ENCODE measurements around the gene NPLOC4. TPM values are rescaled to one million over a fixed set of nuclear protein-coding genes. Genes with fewer than 3 reads are reported as not detected.

Gene NPLOC4
- total and polyA plus RNA-seq, 8 donors, result 24.0 to 284 (median 54.8) TPM

DNA sequence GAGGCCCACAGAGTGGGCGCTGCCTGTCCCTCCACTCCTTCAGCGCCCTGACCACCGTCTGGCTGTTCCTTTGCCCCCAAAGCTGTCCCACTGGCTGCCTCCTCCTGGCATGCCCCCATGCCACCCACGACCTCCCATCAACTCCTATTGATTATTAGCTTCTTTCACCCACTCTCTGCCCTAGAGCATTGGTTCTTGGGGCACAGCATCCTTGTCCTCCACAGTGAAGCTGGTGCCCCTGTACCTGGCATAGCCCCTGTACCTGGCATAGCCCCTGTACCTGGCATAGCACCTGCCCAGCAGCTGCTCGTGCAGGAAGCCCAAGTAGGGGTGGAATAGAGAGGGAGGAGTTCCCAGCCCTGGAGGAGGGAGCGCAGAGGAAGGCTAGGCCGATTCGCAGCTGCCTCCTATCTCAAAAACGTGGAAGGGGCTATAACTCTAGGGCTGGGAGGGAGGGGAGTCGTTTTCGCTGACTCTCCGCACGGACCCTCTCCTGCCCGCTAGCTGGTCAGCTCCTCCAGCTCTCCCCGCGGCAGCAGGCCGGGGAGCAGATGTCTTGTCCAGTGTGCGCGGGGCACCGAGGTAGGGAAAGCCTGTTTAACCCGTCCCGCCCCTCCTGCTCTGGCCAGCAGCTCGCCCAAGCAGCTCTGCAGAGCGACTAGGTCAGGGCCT lies 118.7 kb downstream of the NPLOC4 start:
- intact Hi-C loops (cut with DNase I; ENCODE audit: low total_unique reads), result no loop called here
- Histone ChIP-seq H3K36me3 (no peaks in the 10 kb centered on the region), H3K4me1 (peaks cover 41 to 65% (median 61%) of the 10 kb centered on the region in 4 donors), H3K27me3 (peaks cover 0 to 9% (median 5%) of the 10 kb centered on the region in 3 donors), H3K27ac (peak overlapping the region; percentile 85 to 100 (median 100)), H3K4me3 (peak overlapping the region; percentile 42 to 90 (median 62)), H3K9me3 (no peaks in the 10 kb centered on the region)
- DNase-seq, result peak in 1 of 2 donors; percentile 59
- 27 to 50% (median 30%) methylated on average over 12 to 24 of the region's 24 CpGs for WGBS, 5 donors
- TF ChIP-seq, protein P1, sequence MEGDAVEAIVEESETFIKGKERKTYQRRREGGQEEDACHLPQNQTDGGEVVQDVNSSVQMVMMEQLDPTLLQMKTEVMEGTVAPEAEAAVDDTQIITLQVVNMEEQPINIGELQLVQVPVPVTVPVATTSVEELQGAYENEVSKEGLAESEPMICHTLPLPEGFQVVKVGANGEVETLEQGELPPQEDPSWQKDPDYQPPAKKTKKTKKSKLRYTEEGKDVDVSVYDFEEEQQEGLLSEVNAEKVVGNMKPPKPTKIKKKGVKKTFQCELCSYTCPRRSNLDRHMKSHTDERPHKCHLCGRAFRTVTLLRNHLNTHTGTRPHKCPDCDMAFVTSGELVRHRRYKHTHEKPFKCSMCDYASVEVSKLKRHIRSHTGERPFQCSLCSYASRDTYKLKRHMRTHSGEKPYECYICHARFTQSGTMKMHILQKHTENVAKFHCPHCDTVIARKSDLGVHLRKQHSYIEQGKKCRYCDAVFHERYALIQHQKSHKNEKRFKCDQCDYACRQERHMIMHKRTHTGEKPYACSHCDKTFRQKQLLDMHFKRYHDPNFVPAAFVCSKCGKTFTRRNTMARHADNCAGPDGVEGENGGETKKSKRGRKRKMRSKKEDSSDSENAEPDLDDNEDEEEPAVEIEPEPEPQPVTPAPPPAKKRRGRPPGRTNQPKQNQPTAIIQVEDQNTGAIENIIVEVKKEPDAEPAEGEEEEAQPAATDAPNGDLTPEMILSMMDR (IDR thresholded peaks at IDR 0.05), result no peak
- no peak for TF ChIP-seq POLR2A (IDR thresholded peaks at IDR 0.05)
- no peak for TF ChIP-seq EP300 (IDR thresholded peaks at IDR 0.05)
- no peak for TF ChIP-seq POLR2AphosphoS5 (IDR thresholded peaks at IDR 0.05)

DNA sequence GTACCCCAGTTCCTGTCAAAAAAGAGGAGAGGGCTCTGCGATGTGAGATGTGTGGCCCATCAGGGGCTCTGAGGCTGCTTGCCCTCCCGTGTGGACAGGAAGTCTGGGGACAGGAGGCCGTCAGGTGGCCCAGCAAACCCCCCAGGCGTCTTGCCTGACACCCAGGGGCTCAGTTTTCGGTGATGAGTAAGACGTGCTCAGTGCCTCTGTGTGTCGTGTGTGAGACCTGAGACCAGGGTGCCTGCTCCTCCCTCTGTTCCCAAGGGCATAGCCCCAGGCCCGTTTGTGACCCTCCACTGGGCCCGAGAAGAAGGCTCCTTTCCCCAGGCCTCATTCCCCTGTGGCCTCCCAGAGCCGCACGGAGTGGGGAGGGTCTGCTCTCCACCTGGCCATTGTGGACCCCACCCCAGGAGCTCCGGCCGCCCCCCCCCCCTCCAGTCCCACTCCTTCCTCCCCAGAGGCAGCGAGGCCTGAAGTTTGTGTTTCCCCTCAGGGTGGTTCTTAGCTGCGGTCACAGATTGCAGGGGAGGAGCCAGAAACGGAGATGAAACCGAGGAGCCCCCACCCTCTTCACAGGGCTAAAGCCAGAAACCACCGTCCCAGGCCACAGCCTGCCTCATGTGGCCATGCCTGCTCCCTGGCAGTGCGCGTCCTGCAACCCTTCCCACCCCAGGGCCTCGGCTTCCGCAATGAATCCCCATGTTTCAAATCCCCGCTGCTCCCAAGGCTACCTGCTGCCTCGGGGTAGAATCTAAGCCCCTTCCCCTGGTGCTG lies 119.4 kb downstream of the NPLOC4 start:
- Histone ChIP-seq H3K4me3 (peak overlapping the region; percentile 1 to 90 (median 46)), H3K4me1 (peaks cover 41 to 63% (median 58%) of the 10 kb centered on the region in 4 donors), H3K9me3 (no peaks in the 10 kb centered on the region), H3K36me3 (no peaks in the 10 kb centered on the region), H3K27ac (peak overlapping the region in 4 of 5 donors; percentile 100), H3K27me3 (peaks cover 0 to 2% (median 0%) of the 10 kb centered on the region in 3 donors)
- WGBS, 5 donors, result 59 to 74% (median 65%) methylated on average over 15 to 24 of the region's 24 CpGs
- TF ChIP-seq, protein P1 (IDR thresholded peaks at IDR 0.05), result no peak
- TF ChIP-seq EP300 (IDR thresholded peaks at IDR 0.05), result no peak
- no peak for TF ChIP-seq POLR2AphosphoS5 (IDR thresholded peaks at IDR 0.05)
- no peak for TF ChIP-seq POLR2A (IDR thresholded peaks at IDR 0.05)
- DNase-seq, result peak in 1 of 2 donors; percentile 46
- intact Hi-C loops (cut with DNase I; ENCODE audit: low total_unique reads), result no loop called here

DNA sequence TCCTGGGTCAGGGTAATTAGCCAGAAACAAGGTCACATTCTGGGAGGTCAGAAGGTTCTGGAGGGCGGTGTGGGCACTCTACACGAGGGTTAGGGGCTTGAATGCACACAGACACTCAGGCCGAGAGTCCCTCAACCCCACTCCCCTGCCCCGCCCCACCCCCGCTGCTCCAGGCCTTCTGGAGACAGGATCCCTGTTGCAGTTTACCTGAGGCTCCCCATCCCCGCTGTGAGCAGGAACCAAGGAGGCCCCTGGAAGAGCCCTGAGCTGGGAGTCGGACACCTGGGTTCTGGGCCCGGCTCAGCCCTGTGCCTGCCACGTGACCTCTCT lies 119.9 kb downstream of the NPLOC4 start:
- peak overlapping the region in 4 of 5 donors; percentile 100 for H3K27ac ChIP-seq
- H3K4me1 ChIP-seq, result peaks cover 41 to 68% (median 58%) of the 10 kb centered on the region in 4 donors
- intact Hi-C loops (cut with DNase I; ENCODE audit: low total_unique reads), result no loop called here
- no peak for TF ChIP-seq POLR2AphosphoS5 (IDR thresholded peaks at IDR 0.05)
- H3K27me3 ChIP-seq, result no peaks in the 10 kb centered on the region
- H3K36me3 ChIP-seq, result peaks cover 0 to 4% (median under 1%) of the 10 kb centered on the region in 4 donors
- DNase-seq, result peak in 1 of 2 donors; percentile 13
- H3K4me3 ChIP-seq, result peak overlapping the region; percentile 79 to 97 (median 89)
- no peaks in the 10 kb centered on the region for H3K9me3 ChIP-seq
- WGBS, 5 donors, result 72 to 92% (median 88%) methylated on average over 3 to 9 of the region's 9 CpGs

DNA sequence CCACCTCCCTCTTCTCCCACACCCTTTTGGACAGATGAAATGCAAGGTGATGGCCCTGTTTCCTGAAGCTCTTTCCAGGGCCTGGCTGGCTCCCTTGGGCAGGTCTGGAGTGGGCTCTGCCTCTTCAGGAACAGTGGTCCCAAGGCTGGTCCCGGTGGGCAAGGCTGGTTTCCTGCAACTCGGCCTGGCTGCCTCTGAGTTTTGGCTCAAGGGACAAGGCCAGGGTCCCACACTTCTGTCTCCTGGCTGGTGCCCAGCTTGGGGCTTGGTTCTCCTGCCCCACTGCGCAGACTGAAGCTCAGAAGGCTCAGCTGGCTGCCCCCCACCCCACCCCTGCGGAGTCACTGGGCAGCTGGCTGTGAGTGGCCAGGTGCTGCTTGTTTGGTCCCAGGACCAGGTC lies 120.5 kb downstream of the NPLOC4 start:
- intact Hi-C loops (cut with DNase I; ENCODE audit: low total_unique reads), result no loop called here
- H3K27me3 ChIP-seq, result no peaks in the 10 kb centered on the region
- H3K36me3 ChIP-seq, result peaks cover 4 to 9% (median 5%) of the 10 kb centered on the region in 4 donors
- DNase-seq, result peak in 1 of 2 donors; percentile 15
- H3K27ac ChIP-seq, result peak overlapping the region; percentile 5 to 100 (median 100)
- TF ChIP-seq POLR2A (IDR thresholded peaks at IDR 0.05), result no peak
- TF ChIP-seq, protein P1 (IDR thresholded peaks at IDR 0.05), result no peak
- TF ChIP-seq POLR2AphosphoS5 (IDR thresholded peaks at IDR 0.05), result no peak
- no peak for TF ChIP-seq EP300 (IDR thresholded peaks at IDR 0.05)
- peaks cover 41 to 71% (median 58%) of the 10 kb centered on the region in 4 donors for H3K4me1 ChIP-seq
- no peaks in the 10 kb centered on the region for H3K9me3 ChIP-seq
- WGBS, 5 donors, result 60 to 87% (median 79%) methylated on average over 1 to 4 of the region's 4 CpGs
- peak overlapping the region; percentile 79 to 97 (median 89) for H3K4me3 ChIP-seq

Measured in stomach (tissue), 9 donors.